Dedifferentiated amniotic fluid mesenchymal stem cell (primary cell): Measurements from ENCODE around the gene MDC1.
A peak's percentile ranks its signal among the peaks of the same experiment; 100 is the strongest.
"Not testable (repeated sequence)": the region's sequence is repeated elsewhere in the genome, so short reads cannot be mapped to it uniquely, and the experiment has no call there.

Experiments used
- DNase-seq: peaks from one replicate; pipeline ENCODE4 v3.0.0-alpha.2; 2016; ENCODE audit errors: extremely low spot score

The MDC1 gene

GRCh38 chr6:30679765-30680535 lies 37.1 kb downstream of the MDC1 start:
- no peak for DNase-seq

- peak; percentile 65 for DNase-seq
Measured at GRCh38 chr6:30678964-30679726, 37.9 kb downstream of the MDC1 start.

- DNase-seq, result no peak
Measured at GRCh38 chr6:30676660-30677285, 40.3 kb downstream of the MDC1 start.

GRCh38 chr6:30672445-30673253 lies 44.4 kb downstream of the MDC1 start, which contains the start of gene DHX16:
Gene DHX16, minus strand, starts transcription at chr6:30673006. Its CDS starts 165 bp downstream, at chr6:30672841.
- peak; percentile 95 for DNase-seq

GRCh38 chr6:30670760-30671527 lies 46.1 kb downstream of the MDC1 start:
- no peak for DNase-seq

- DNase-seq, result not testable (repeated sequence)
Measured at GRCh38 chr6:30666300-30666699, 50.8 kb downstream of the MDC1 start.

- DNase-seq, result no peak
Measured at GRCh38 chr6:30664994-30665767, 51.9 kb downstream of the MDC1 start.

- DNase-seq, result not testable (repeated sequence)
Measured at GRCh38 chr6:30657922-30658321, 59.2 kb downstream of the MDC1 start.

- no peak for DNase-seq
Measured at GRCh38 chr6:30657454-30657853, 59.6 kb downstream of the MDC1 start.

GRCh38 chr6:30656513-30656912 lies 60.6 kb downstream of the MDC1 start:
- no peak for DNase-seq

GRCh38 chr6:30655743-30656094 lies 61.4 kb downstream of the MDC1 start:
- no peak for DNase-seq

GRCh38 chr6:30654798-30655742 lies 62.0 kb downstream of the MDC1 start:
- no peak for DNase-seq

- DNase-seq, result no peak
Measured at GRCh38 chr6:30651143-30651542, 65.9 kb downstream of the MDC1 start.
